Measurements from ENCODE around the gene SCG5. TPM values are rescaled to one million over a fixed set of nuclear protein-coding genes. Genes with fewer than 3 reads are reported as not detected.
A peak's percentile ranks its signal among the peaks of the same experiment; 100 is the strongest.
"Not testable (repeated sequence)": the region's sequence is repeated elsewhere in the genome, so short reads cannot be mapped to it uniquely, and the experiment has no call there.

The SCG5 gene
- polyA plus RNA-seq, result 22.2 TPM
- long read RNA-seq, donor 1, partial matches to known transcripts, result 0 of 5 reads
- long read RNA-seq, donor 1, other reads (novel, unspliced or antisense), result 0 of 5 reads
- long read RNA-seq, donor 2, partial matches to known transcripts, result 0 of 5 reads
- long read RNA-seq, donor 2, other reads (novel, unspliced or antisense), result 0 of 5 reads
- long read RNA-seq, donor 3, result 0 reads
- long read RNA-seq, donor 4, partial matches to known transcripts, result 0 of 1 reads
- long read RNA-seq, donor 4, other reads (novel, unspliced or antisense), result 0 of 1 reads
- long read RNA-seq, donor 5, transcript SCG5-202 (6 exons, 1,235 nt), result major isoform, 8 of 11 reads
- long read RNA-seq, donor 5, partial matches to known transcripts, result 0 of 11 reads
- long read RNA-seq, donor 5, other reads (novel, unspliced or antisense), result 0 of 11 reads
- long read RNA-seq, donor 6, transcript SCG5-202 (6 exons, 1,235 nt), result minor isoform, 6 of 21 reads
- long read RNA-seq, donor 6, transcript SCG5-201 (6 exons, 1,238 nt), result major isoform, 8 of 21 reads
- long read RNA-seq, donor 6, partial matches to known transcripts, result 6 of 21 reads
- long read RNA-seq, donor 6, other reads (novel, unspliced or antisense), result 0 of 21 reads
- long read RNA-seq, donor 7, partial matches to known transcripts, result 0 of 6 reads
- long read RNA-seq, donor 7, other reads (novel, unspliced or antisense), result 0 of 6 reads
- long read RNA-seq, donor 8, transcript SCG5-201 (6 exons, 1,238 nt), result major isoform, 5 of 8 reads
- long read RNA-seq, donor 8, partial matches to known transcripts, result 0 of 8 reads
- long read RNA-seq, donor 8, other reads (novel, unspliced or antisense), result 0 of 8 reads
- long read RNA-seq, donor 9, transcript SCG5-202 (6 exons, 1,235 nt), result major isoform, 6 of 16 reads
- long read RNA-seq, donor 9, transcript SCG5-201 (6 exons, 1,238 nt), result minor isoform, 5 of 16 reads
- long read RNA-seq, donor 9, partial matches to known transcripts, result 5 of 16 reads
- long read RNA-seq, donor 9, other reads (novel, unspliced or antisense), result 0 of 16 reads
- long read RNA-seq, donor 10, transcript SCG5-201 (6 exons, 1,238 nt), result major isoform, 6 of 8 reads
- long read RNA-seq, donor 10, partial matches to known transcripts, result 0 of 8 reads
- long read RNA-seq, donor 10, other reads (novel, unspliced or antisense), result 0 of 8 reads
- long read RNA-seq, donor 11, transcript SCG5-202 (6 exons, 1,235 nt), result major isoform, 5 of 9 reads
- long read RNA-seq, donor 11, partial matches to known transcripts, result 0 of 9 reads
- long read RNA-seq, donor 11, other reads (novel, unspliced or antisense), result 0 of 9 reads

- H3K4me3 ChIP-seq (ENCODE audit: low read length), result peak within 1 kb of the TSS; percentile 43
- H3K27ac ChIP-seq (ENCODE audit: low read length), result peak within 1 kb of the TSS; percentile 10
- H3K27me3 ChIP-seq (ENCODE audit: control insufficient read depth, insufficient read depth, low read length), result peaks cover 11% of the 10 kb centered on the region
- 4% methylated on average over 4 of the region's 22 CpGs for WGBS (ENCODE audit: insufficient coverage, low lambda C conversion rate)
- no peaks in the 10 kb centered on the region for H3K4me1 ChIP-seq (ENCODE audit: control insufficient read depth, insufficient read depth, low read length)
- peak; percentile 35 to 54 for DNase-seq
- no peaks in the 10 kb centered on the region for H3K36me3 ChIP-seq (ENCODE audit: control insufficient read depth, insufficient read depth, low read length)
- H3K9me3 ChIP-seq (ENCODE audit: control insufficient read depth, low read depth, low read length), result no peaks in the 10 kb centered on the region
These were observed at the start of gene SCG5 for GRCh38 chr15:32641517-32642059. Gene SCG5 (plus strand): TSS chr15:32641710. CDS start chr15:32643593, 1,883 bp downstream.

- no CpG with 5 or more reads among the region's 8 CpGs for WGBS (ENCODE audit: insufficient coverage, low lambda C conversion rate)
- not testable (repeated sequence) for DNase-seq; H3K4me3 ChIP-seq (ENCODE audit: low read length); H3K9me3 ChIP-seq (ENCODE audit: control insufficient read depth, low read depth, low read length); H3K27ac ChIP-seq (ENCODE audit: low read length); H3K4me1 ChIP-seq (ENCODE audit: control insufficient read depth, insufficient read depth, low read length); H3K27me3 ChIP-seq (ENCODE audit: control insufficient read depth, insufficient read depth, low read length); H3K36me3 ChIP-seq (ENCODE audit: control insufficient read depth, insufficient read depth, low read length)
These were observed 48.4 kb upstream of the SCG5 start, which contains the start of gene GOLGA8N for GRCh38 chr15:32593151-32593550. Gene GOLGA8N (plus strand): TSS chr15:32593456.

GRCh38 chr15:32609518-32609917 is 32.0 kb upstream of the SCG5 start:
- WGBS (ENCODE audit: insufficient coverage, low lambda C conversion rate), result no CpG with 5 or more reads among the region's 2 CpGs
- H3K27ac ChIP-seq (ENCODE audit: low read length), result not testable (repeated sequence)

GRCh38 chr15:32610719-32611118 is 30.8 kb upstream of the SCG5 start:
- not testable (repeated sequence) for H3K27me3 ChIP-seq (ENCODE audit: control insufficient read depth, insufficient read depth, low read length); H3K4me1 ChIP-seq (ENCODE audit: control insufficient read depth, insufficient read depth, low read length); H3K27ac ChIP-seq (ENCODE audit: low read length); H3K9me3 ChIP-seq (ENCODE audit: control insufficient read depth, low read depth, low read length); H3K36me3 ChIP-seq (ENCODE audit: control insufficient read depth, insufficient read depth, low read length); H3K4me3 ChIP-seq (ENCODE audit: low read length)
- no CpG with 5 or more reads among the region's 3 CpGs for WGBS (ENCODE audit: insufficient coverage, low lambda C conversion rate)
- peak in 1 of 2 donors; percentile 20 for DNase-seq

More at GRCh38 chr15:32609518-32609917, 32.0 kb upstream of the SCG5 start:
- not testable (repeated sequence) for H3K4me1 ChIP-seq (ENCODE audit: control insufficient read depth, insufficient read depth, low read length); H3K9me3 ChIP-seq (ENCODE audit: control insufficient read depth, low read depth, low read length); H3K27me3 ChIP-seq (ENCODE audit: control insufficient read depth, insufficient read depth, low read length); H3K4me3 ChIP-seq (ENCODE audit: low read length); DNase-seq; H3K36me3 ChIP-seq (ENCODE audit: control insufficient read depth, insufficient read depth, low read length)

GRCh38 chr15:32614712-32615050 is 26.8 kb upstream of the SCG5 start:
- not testable (repeated sequence) for H3K4me1 ChIP-seq (ENCODE audit: control insufficient read depth, insufficient read depth, low read length); DNase-seq; H3K9me3 ChIP-seq (ENCODE audit: control insufficient read depth, low read depth, low read length); H3K36me3 ChIP-seq (ENCODE audit: control insufficient read depth, insufficient read depth, low read length); H3K27me3 ChIP-seq (ENCODE audit: control insufficient read depth, insufficient read depth, low read length)
- Histone ChIP-seq H3K4me3 (ENCODE audit: low read length) (peak overlapping the region; percentile 51), H3K27ac (ENCODE audit: low read length) (peak overlapping the region; percentile 81)
- no CpG with 5 or more reads among the region's 16 CpGs for WGBS (ENCODE audit: insufficient coverage, low lambda C conversion rate)

GRCh38 chr15:32615051-32615870 is 26.2 kb upstream of the SCG5 start, which contains the start of gene ARHGAP11A:
Gene ARHGAP11A (plus strand): TSS chr15:32615504. CDS start chr15:32616212, 708 bp downstream.
- Histone ChIP-seq H3K4me3 (ENCODE audit: low read length) (peak within 1 kb of the TSS; percentile 51), H3K27ac (ENCODE audit: low read length) (peak within 1 kb of the TSS; percentile 81)
- H3K36me3 ChIP-seq (ENCODE audit: control insufficient read depth, insufficient read depth, low read length); H3K9me3 ChIP-seq (ENCODE audit: control insufficient read depth, low read depth, low read length); H3K4me1 ChIP-seq (ENCODE audit: control insufficient read depth, insufficient read depth, low read length); H3K27me3 ChIP-seq (ENCODE audit: control insufficient read depth, insufficient read depth, low read length): not testable (repeated sequence)
- WGBS (ENCODE audit: insufficient coverage, low lambda C conversion rate), result 0% methylated on average over 1 of the region's 43 CpGs
- DNase-seq, result peak; percentile 77 to 96

- H3K27ac ChIP-seq (ENCODE audit: low read length), result peak overlapping the region; percentile 57
These were observed 25.6 kb upstream of the SCG5 start for GRCh38 chr15:32615871-32616426.

GRCh38 chr15:32636410-32636809 is 5.1 kb upstream of the SCG5 start:
- 100% methylated on average over 2 of the region's 3 CpGs for WGBS (ENCODE audit: insufficient coverage, low lambda C conversion rate)
- no peak for DNase-seq
- Histone ChIP-seq H3K4me3 (ENCODE audit: low read length) (no peak overlapping the region), H3K27me3 (ENCODE audit: control insufficient read depth, insufficient read depth, low read length) (peaks cover 2% of the 10 kb centered on the region), H3K9me3 (ENCODE audit: control insufficient read depth, low read depth, low read length) (no peaks in the 10 kb centered on the region), H3K36me3 (ENCODE audit: control insufficient read depth, insufficient read depth, low read length) (peaks cover 13% of the 10 kb centered on the region), H3K27ac (ENCODE audit: low read length) (no peak overlapping the region), H3K4me1 (ENCODE audit: control insufficient read depth, insufficient read depth, low read length) (no peaks in the 10 kb centered on the region)

More at GRCh38 chr15:32615871-32616426, 25.6 kb upstream of the SCG5 start:
- H3K27me3 ChIP-seq (ENCODE audit: control insufficient read depth, insufficient read depth, low read length); H3K36me3 ChIP-seq (ENCODE audit: control insufficient read depth, insufficient read depth, low read length); H3K4me1 ChIP-seq (ENCODE audit: control insufficient read depth, insufficient read depth, low read length); H3K9me3 ChIP-seq (ENCODE audit: control insufficient read depth, low read depth, low read length): not testable (repeated sequence)
- H3K4me3 ChIP-seq (ENCODE audit: low read length), result peak overlapping the region; percentile 51
- WGBS (ENCODE audit: insufficient coverage, low lambda C conversion rate), result 0% methylated on average over 2 of the region's 24 CpGs
- peak in 1 of 2 donors; percentile 51 for DNase-seq

GRCh38 chr15:32636908-32637567 is 4.5 kb upstream of the SCG5 start:
- Histone ChIP-seq H3K27me3 (ENCODE audit: control insufficient read depth, insufficient read depth, low read length) (peaks cover 8% of the 10 kb centered on the region), H3K4me3 (ENCODE audit: low read length) (no peak overlapping the region), H3K9me3 (ENCODE audit: control insufficient read depth, low read depth, low read length) (no peaks in the 10 kb centered on the region), H3K27ac (ENCODE audit: low read length) (no peak overlapping the region), H3K36me3 (ENCODE audit: control insufficient read depth, insufficient read depth, low read length) (peaks cover 13% of the 10 kb centered on the region), H3K4me1 (ENCODE audit: control insufficient read depth, insufficient read depth, low read length) (no peaks in the 10 kb centered on the region)
- DNase-seq, result no peak
- 100% methylated on average over 2 of the region's 8 CpGs for WGBS (ENCODE audit: insufficient coverage, low lambda C conversion rate)
